ENCODE measurements around the gene FLACC1. TPM values are rescaled to one million over a fixed set of nuclear protein-coding genes. Genes with fewer than 3 reads are reported as not detected.

Gene FLACC1
- total and polyA plus RNA-seq, 2 of the 8 experiments (the other 6 are each of a cell fraction or from before 2014, with no cell fraction given), result 0.58 TPM; not detected in 1

- H3K36me3 ChIP-seq (ENCODE audit: control insufficient read depth in 2 of 4, insufficient read depth in 4 of 4, low read length in 3 of 4), result no peaks in the 10 kb centered on the region
- no peaks in the 10 kb centered on the region for H3K9me3 ChIP-seq (ENCODE audit: insufficient read depth in 2 of 2, low read depth in 1 of 2, low read length in 1 of 2)
- POLR2A ChIA-PET (ENCODE audit: partially characterized antibody), result no interaction called here
- CTCF ChIA-PET (ENCODE audit: partially characterized antibody), result interaction anchor here (0.6 to 1.8 kb wide), 7 partner anchors 9 to 99 kb away, joined by 3 to 12 read pairs (median 4); no protein-coding TSS in a partner anchor
- no peaks in the 10 kb centered on the region for H3K23me2 ChIP-seq (ENCODE audit: low read depth, low read length)
- no peak overlapping the region for H3K14ac ChIP-seq (ENCODE audit: insufficient read length)
- no peak overlapping the region for H4K91ac ChIP-seq (replicated peaks; ENCODE audit: insufficient read length, low read length)
- H4K8ac ChIP-seq (ENCODE audit: extremely low read depth, insufficient read depth, low read length), result no peak overlapping the region; the same call in 1 of the 2 replicates
- no peak overlapping the region for H2AK5ac ChIP-seq (ENCODE audit: low read depth, low read length)
- H2BK15ac ChIP-seq (ENCODE audit: low read length), result no peak overlapping the region
- H2AFZ ChIP-seq (ENCODE audit: low read length), result no peak overlapping the region
- no peak overlapping the region for H3K27ac ChIP-seq (ENCODE audit: low read depth, low read length)
- H3K79me2 ChIP-seq (ENCODE audit: control insufficient read depth in 1 of 2, insufficient read depth in 2 of 2, low read length in 2 of 2), result no peaks in the 10 kb centered on the region
- no peak overlapping the region for H2BK5ac ChIP-seq (ENCODE audit: low read depth, low read length)
- FAIRE-seq, result no peak
- no peak overlapping the region for H4K5ac ChIP-seq (ENCODE audit: insufficient read length, low read depth, low read length)
- no peak overlapping the region for H3K18ac ChIP-seq (ENCODE audit: extremely low read depth, low read length)
- no peak overlapping the region for H3K9ac ChIP-seq (replicated peaks in 1 of 4; ENCODE audit: extremely low read depth in 1 of 4, low read depth in 3 of 4, low read length in 3 of 4)
- no peaks in the 10 kb centered on the region for H3K27me3 ChIP-seq (replicated peaks in 1 of 4; ENCODE audit: control insufficient read depth in 3 of 4, extremely low read depth in 1 of 4, insufficient read depth in 3 of 4, low read length in 3 of 4)
- H3K56ac ChIP-seq (replicated peaks; ENCODE audit: insufficient read length, low read depth, low read length), result no peak overlapping the region
- H3K79me1 ChIP-seq (ENCODE audit: low read depth, low read length), result no peaks in the 10 kb centered on the region
- H3K4me2 ChIP-seq (ENCODE audit: insufficient read depth in 1 of 2, low read depth in 2 of 2, low read length in 2 of 2), result no peak overlapping the region
- H3K23ac ChIP-seq (ENCODE audit: insufficient read length), result no peak overlapping the region
- H2BK12ac ChIP-seq (ENCODE audit: low read depth, low read length), result no peak overlapping the region
- 87% methylated on average over 7 of the region's 7 CpGs; no CpG with 5 or more reads in 1 of the 2 experiments for WGBS, 2 experiments (ENCODE audit: extremely low coverage in 1 of 2, insufficient coverage in 1 of 2, insufficient read length in 1 of 2, insufficient replicate concordance in 2 of 2, low coverage in 1 of 2, low lambda C conversion rate in 2 of 2, missing lambda C conversion rate in 1 of 2)
- H3K4ac ChIP-seq (replicated peaks; ENCODE audit: insufficient read length, low read depth, low read length), result no peak overlapping the region
- H2BK20ac ChIP-seq (ENCODE audit: low read length), result no peak overlapping the region
- no peak overlapping the region for H2BK120ac ChIP-seq (replicated peaks; ENCODE audit: low read depth, low read length)
- DNase-seq (ENCODE audit: low read depth in 1 of 2, low spot score in 2 of 2), result no peak
- H4K20me1 ChIP-seq (replicated peaks in 1 of 2; ENCODE audit: control insufficient read depth in 1 of 2, insufficient read depth in 2 of 2, low read length in 2 of 2), result no peaks in the 10 kb centered on the region
- H3K4me1 ChIP-seq (replicated peaks in 1 of 4; ENCODE audit: control insufficient read depth in 3 of 4, insufficient read depth in 4 of 4, low read length in 3 of 4), result peaks cover 0 to 2% (median 0%) of the 10 kb centered on the region in 4 experiments; a peak in 2 of 7 replicates
- no peak overlapping the region for H3K4me3 ChIP-seq (ENCODE audit: extremely low read depth in 1 of 4, insufficient read depth in 2 of 4, low read depth in 3 of 4, low read length in 4 of 4)
- no peak for TF ChIP-seq SIX5 (IDR thresholded peaks at IDR 0.05; ENCODE audit: low read depth, low read length)
- no peak for TF ChIP-seq YY1 (IDR thresholded peaks at IDR 0.05; ENCODE audit: low read depth, low read length)
- TF ChIP-seq EZH2 (IDR thresholded peaks at IDR 0.05; ENCODE audit: low read depth, low read length, severe bottlenecking), result no peak
- no peak for TF ChIP-seq EGR1 (IDR thresholded peaks at IDR 0.05; ENCODE audit: borderline replicate concordance, low read depth, low read length)
- no peak for TF ChIP-seq CBX8 (IDR thresholded peaks at IDR 0.05; ENCODE audit: borderline replicate concordance, low read depth, low read length)
- TF ChIP-seq POU5F1 (IDR thresholded peaks at IDR 0.05; ENCODE audit: low read depth, low read length), result no peak
- TF ChIP-seq PHF8 (conservative IDR thresholded peaks at IDR 0.05; ENCODE audit: low read depth, low read length), result no peak
- TF ChIP-seq CREB1 (IDR thresholded peaks at IDR 0.05), result no peak
- TF ChIP-seq CHD2 (IDR thresholded peaks at IDR 0.05; ENCODE audit: low read length), result no peak
- TF ChIP-seq SP2 (IDR thresholded peaks at IDR 0.05; ENCODE audit: low read length), result no peak
- TF ChIP-seq BCL11A (IDR thresholded peaks at IDR 0.05; ENCODE audit: low read depth in 2 of 2, low read length in 2 of 2), result no peak
- no peak for TF ChIP-seq KDM4A (IDR thresholded peaks at IDR 0.05; ENCODE audit: low read depth, low read length, severe bottlenecking)
- no peak for TF ChIP-seq RNF2 (IDR thresholded peaks at IDR 0.05; ENCODE audit: borderline replicate concordance, low read depth, low read length, missing control alignments, poor library complexity, severe bottlenecking)
- TF ChIP-seq BACH1 (IDR thresholded peaks at IDR 0.05; ENCODE audit: low read length), result no peak
These were observed 92.5 kb downstream of the FLACC1 start for GRCh38 chr2:201264472-201265173.

Measured in H1 (cell line).